AG04450 (cell line): ENCODE results near the gene KLHL34. TPM values are rescaled to one million over a fixed set of nuclear protein-coding genes. Genes with fewer than 3 reads are reported as not detected.

Experiments
- CTCF ChIA-PET: fragments of 300-600, 350-600 bp; formaldehyde crosslinking; extraction: SDS; loops from one replicate; lab custom pipeline; 2022; ENCODE audit warnings: antibody characterized with exemption, inconsistent platforms; lab: Charles Lee
- POLR2A ChIA-PET: fragments of 350-600 bp; formaldehyde crosslinking; extraction: SDS; loops from one replicate; lab custom pipeline; 2021; ENCODE audit warnings: antibody characterized with exemption, inconsistent platforms; lab: Yijun Ruan, JAX
- DNase-seq: peaks from one replicate; pipeline ENCODE4 v3.0.0-alpha.2; 2011; ENCODE audit warnings: low read depth, low spot score
- H3K27ac ChIP-seq: one replicate; pipeline ENCODE4 v1.5.1; 2012; ENCODE audit warnings: low read depth, low read length, control low read depth
- H3K27me3 ChIP-seq: one replicate; pipeline ENCODE4 v1.6.0; 2012; ENCODE audit warnings: low read length; ENCODE audit not compliant: control insufficient read depth, insufficient read depth
- H3K4me3 ChIP-seq: 2 replicates; pipeline ENCODE4 v1.5.1; 2011; ENCODE audit warnings: mild to moderate bottlenecking, low read depth, low read length, control low read depth
- H3K9me3 ChIP-seq: 2 replicates; pipeline ENCODE4 v1.5.1; 2012; ENCODE audit warnings: low read length; ENCODE audit not compliant: control insufficient read depth, insufficient read depth
- CTCF ChIP-seq: IDR thresholded peaks from 2 replicates; pipeline ENCODE4 v1.5.1; 2011; ENCODE audit warnings: low read depth, low read length, control low read depth, inconsistent platforms
- polyA minus RNA-seq: library from RNA; depleted of rRNA, polyadenylated mRNA; stranded (reverse); fragments of >200 nt; gene quantifications from 2 replicates; pipeline ENCODE4 v1.2.3, GENCODE V29; 2011; rRNA and poly(A)+ RNA removed
- polyA plus RNA-seq: library from polyadenylated mRNA; depleted of rRNA; stranded (reverse); fragments of >200 nt; gene quantifications from 2 replicates; pipeline ENCODE4 v1.2.3, GENCODE V29; 2011; rRNA removed

Gene KLHL34, protein sequence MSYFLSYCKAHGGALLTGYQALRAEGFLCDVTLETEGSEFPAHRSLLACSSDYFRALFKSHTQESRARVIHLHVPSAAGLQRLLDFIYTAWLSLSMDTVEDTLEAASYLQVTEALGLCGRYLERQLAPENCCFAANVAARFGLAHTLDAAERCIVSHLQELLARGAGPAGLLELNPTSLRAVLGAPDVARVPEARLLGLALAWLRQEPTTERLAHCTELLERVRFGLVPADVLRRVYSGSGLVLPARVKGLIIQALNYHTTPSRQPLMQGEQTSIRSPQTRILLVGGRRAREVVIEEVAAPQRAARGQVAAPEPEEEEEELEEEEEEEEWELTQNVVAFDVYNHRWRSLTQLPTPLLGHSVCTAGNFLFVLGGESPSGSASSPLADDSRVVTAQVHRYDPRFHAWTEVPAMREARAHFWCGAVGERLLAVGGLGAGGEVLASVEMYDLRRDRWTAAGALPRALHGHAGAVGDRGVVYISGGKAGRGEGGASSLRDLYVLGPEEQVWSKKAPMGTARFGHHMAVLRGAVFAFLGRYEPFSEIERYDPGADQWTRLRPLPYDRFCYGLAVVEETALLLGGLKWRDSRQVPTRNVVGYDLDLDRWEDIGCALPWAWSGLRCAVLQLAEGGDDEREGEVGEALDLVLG
- polyA plus RNA-seq (not detected in 2 replicates), polyA minus RNA-seq (not detected in 2 replicates)

GRCh38 chrX:21658152-21658737, at the start of gene KLHL34:
TSS of gene KLHL34 (minus strand) at chrX:21658330. CDS start at chrX:21657788, 542 bp downstream.
- peaks cover 30% of the 10 kb centered on the region for H3K9me3 ChIP-seq
- DNase-seq = no peak
- no peak within 1 kb of the TSS for H3K4me3 ChIP-seq
- CTCF ChIA-PET = no interaction called here
- POLR2A ChIA-PET = no interaction called here
- no peaks in the 10 kb centered on the region for H3K27me3 ChIP-seq
- H3K27ac ChIP-seq = no peak within 1 kb of the TSS
- TF ChIP-seq CTCF = no peak

- POLR2A ChIA-PET = no interaction called here
These were observed 47.1 kb upstream of the KLHL34 start for GRCh38 chrX:21705225-21705624.

DNA sequence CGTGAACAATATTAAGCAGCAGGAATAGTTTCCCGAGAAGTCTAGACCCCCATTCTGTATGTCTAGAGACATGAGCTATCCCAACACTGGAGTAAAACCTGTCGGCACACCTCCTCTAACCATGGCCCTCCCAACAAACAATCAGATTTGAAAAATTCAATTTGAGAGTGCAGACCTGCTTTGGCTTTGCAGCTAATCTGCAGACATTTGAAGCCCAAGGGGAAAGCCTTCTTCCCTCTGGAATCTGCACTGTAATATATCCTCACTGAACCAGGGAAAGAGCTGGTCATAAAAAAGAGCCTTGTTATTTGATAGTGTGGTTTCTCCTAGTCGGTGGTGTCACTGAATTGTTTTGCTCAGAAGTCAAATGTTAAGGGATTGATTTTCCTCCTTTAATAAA, 44.6 kb upstream of the KLHL34 start:
- Histone ChIP-seq H3K27me3 (no peaks in the 10 kb centered on the region), H3K9me3 (no peaks in the 10 kb centered on the region), H3K27ac (no peak overlapping the region), H3K4me3 (no peak overlapping the region)
- DNase-seq = no peak
- ChIA-PET POLR2A (no interaction called here), CTCF (no interaction called here)
- TF ChIP-seq CTCF = no peak

More at GRCh38 chrX:21705225-21705624, 47.1 kb upstream of the KLHL34 start:
- H3K9me3 ChIP-seq = no peaks in the 10 kb centered on the region
- no peak overlapping the region for H3K27ac ChIP-seq
- no peak overlapping the region for H3K4me3 ChIP-seq
- no peaks in the 10 kb centered on the region for H3K27me3 ChIP-seq
- TF ChIP-seq CTCF = no peak
- no peak for DNase-seq
- CTCF ChIA-PET = no interaction called here

GRCh38 chrX:21700967-21701366, 42.8 kb upstream of the KLHL34 start:
- H3K27ac ChIP-seq = no peak overlapping the region
- no peaks in the 10 kb centered on the region for H3K27me3 ChIP-seq
- ChIA-PET CTCF (no interaction called here), POLR2A (no interaction called here)
- H3K9me3 ChIP-seq = no peaks in the 10 kb centered on the region
- no peak for DNase-seq
- no peak overlapping the region for H3K4me3 ChIP-seq
- TF ChIP-seq CTCF = no peak

- no peak overlapping the region for H3K4me3 ChIP-seq
- no peak overlapping the region for H3K27ac ChIP-seq
- TF ChIP-seq CTCF = no peak
- DNase-seq = no peak
- no peaks in the 10 kb centered on the region for H3K9me3 ChIP-seq
- CTCF ChIA-PET = no interaction called here
- H3K27me3 ChIP-seq = no peaks in the 10 kb centered on the region
- POLR2A ChIA-PET = no interaction called here
These were observed 42.1 kb upstream of the KLHL34 start for GRCh38 chrX:21700275-21700674.
